AG04449 (cell line): Measurements from ENCODE around the gene CSF2RB.

Experiments
- CTCF ChIA-PET: fragments of 350-600 bp; formaldehyde crosslinking; extraction: SDS; loops from one replicate; lab custom pipeline; 2021; ENCODE audit warnings: antibody characterized with exemption; lab: Yijun Ruan, JAX
- POLR2A ChIA-PET: fragments of 400-600, 350-600 bp; formaldehyde crosslinking; extraction: SDS; loops from one replicate; lab custom pipeline; 2020; ENCODE audit warnings: antibody characterized with exemption, inconsistent platforms; lab: Yijun Ruan, JAX
- DNase-seq: peaks from one replicate; pipeline ENCODE4 v3.0.0-alpha.2; 2010; ENCODE audit warnings: low read depth, low spot score
- H3K4me3 ChIP-seq: 2 replicates; pipeline ENCODE4 v1.5.1; 2011; ENCODE audit warnings: low read depth, mild to moderate bottlenecking, control low read depth, low read length
- TF ChIP-seq, protein P1 (sequence below): IDR thresholded peaks from one replicate; pipeline ENCODE4 v1.5.1; 2011; ENCODE audit warnings: mild to moderate bottlenecking, moderate library complexity, low read length, control low read depth, inconsistent platforms; ENCODE audit not compliant: insufficient read depth; ENCODE audit errors: missing control alignments

Gene CSF2RB

DNA sequence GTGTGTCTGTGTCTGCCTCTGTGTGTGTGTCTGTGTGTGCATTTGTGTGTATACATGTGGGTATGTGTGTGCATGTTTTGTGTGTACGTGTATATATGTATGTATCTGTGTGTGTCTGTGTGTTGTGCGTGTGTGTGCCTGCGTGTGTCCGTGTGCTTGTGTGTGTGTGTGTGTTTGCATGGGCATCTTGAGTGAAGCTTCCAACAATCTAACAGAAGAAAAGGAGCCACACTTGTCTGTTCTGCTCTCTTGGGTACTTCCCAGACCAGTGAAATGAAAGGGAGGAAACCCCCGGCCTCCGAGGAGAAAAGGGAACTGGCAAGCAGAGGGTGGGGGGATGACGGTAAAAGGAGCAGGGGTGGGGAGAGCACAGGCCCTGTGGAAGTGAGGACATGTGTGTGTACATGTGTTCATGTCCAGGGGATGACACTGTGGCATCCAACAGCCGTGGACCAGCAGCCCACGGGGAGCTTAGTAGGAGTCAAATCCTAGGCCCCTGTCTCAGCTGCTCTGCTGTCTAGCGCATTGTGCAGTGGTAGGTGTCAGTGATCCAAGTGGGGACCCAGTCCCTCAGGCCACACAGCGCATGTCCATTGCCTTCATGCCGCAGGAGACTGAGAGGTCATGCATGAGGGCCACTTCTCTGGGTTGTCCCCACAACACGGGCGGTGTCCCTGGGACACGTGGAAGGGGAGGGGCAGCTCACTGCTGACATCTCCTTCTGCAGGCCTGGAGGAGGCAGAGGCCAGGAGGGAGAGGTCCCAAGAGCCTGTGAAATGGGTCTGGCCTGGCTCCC lies 8.1 kb downstream of the CSF2RB start:
- POLR2A ChIA-PET, result no interaction called here
- H3K4me3 ChIP-seq, result no peak overlapping the region
- no peak for DNase-seq
- TF ChIP-seq, protein P1, sequence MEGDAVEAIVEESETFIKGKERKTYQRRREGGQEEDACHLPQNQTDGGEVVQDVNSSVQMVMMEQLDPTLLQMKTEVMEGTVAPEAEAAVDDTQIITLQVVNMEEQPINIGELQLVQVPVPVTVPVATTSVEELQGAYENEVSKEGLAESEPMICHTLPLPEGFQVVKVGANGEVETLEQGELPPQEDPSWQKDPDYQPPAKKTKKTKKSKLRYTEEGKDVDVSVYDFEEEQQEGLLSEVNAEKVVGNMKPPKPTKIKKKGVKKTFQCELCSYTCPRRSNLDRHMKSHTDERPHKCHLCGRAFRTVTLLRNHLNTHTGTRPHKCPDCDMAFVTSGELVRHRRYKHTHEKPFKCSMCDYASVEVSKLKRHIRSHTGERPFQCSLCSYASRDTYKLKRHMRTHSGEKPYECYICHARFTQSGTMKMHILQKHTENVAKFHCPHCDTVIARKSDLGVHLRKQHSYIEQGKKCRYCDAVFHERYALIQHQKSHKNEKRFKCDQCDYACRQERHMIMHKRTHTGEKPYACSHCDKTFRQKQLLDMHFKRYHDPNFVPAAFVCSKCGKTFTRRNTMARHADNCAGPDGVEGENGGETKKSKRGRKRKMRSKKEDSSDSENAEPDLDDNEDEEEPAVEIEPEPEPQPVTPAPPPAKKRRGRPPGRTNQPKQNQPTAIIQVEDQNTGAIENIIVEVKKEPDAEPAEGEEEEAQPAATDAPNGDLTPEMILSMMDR, result no peak
- CTCF ChIA-PET, result no interaction called here

DNA sequence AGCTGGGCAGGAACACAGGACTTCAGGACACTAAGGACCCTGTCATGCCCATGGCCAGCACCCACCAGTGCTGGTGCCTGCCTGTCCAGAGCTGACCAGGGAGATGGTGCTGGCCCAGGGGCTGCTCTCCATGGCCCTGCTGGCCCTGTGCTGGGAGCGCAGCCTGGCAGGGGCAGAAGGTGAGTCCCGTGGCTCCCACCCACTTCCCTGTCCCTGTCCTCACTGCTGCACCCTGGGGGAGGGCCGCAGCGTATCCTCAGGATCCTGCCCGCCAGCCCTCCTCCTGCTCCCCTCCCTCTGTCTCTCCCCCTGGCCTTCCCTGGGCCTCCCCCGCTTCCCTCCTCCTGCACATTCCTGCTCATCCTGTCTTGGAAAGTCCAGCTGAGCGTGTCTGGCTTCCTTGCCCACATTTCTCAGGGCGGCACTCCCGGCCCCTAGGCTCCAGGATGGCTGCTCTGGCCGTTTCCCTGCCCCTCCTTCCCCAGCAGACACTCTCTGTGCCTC lies 8.7 kb downstream of the CSF2RB start:
- ChIA-PET CTCF (no interaction called here), POLR2A (interaction anchor here (0.7 kb wide), 1 partner anchor 104 kb away, joined by 3 read pairs; no protein-coding TSS in a partner anchor)
- no peak overlapping the region for H3K4me3 ChIP-seq
- DNase-seq, result no peak
- TF ChIP-seq, protein P1, result no peak

DNA sequence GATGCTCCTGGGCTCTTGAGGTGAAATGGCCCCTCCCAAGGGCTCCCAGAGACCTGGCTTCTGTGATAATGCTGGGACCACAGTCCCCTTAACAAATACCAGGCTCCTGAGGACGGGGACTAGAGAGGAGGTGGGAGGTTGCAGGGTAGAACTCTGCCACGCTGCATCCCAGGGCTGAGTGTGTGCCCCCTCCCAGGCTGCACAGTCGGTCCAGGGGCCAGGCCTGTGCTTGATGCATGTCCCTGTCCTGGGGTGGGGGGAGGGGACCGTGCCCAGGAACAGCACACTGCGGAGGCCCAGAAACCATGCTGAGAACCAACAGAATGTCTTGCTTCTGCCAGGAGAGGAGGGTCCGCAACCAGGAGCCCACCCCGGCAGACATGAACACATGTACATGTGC lies 9.3 kb downstream of the CSF2RB start:
- ChIA-PET CTCF (no interaction called here), POLR2A (interaction anchor here (0.7 kb wide), 1 partner anchor 104 kb away, joined by 3 read pairs; no protein-coding TSS in a partner anchor)
- TF ChIP-seq, protein P1, result no peak
- DNase-seq, result no peak
- no peak overlapping the region for H3K4me3 ChIP-seq

DNA sequence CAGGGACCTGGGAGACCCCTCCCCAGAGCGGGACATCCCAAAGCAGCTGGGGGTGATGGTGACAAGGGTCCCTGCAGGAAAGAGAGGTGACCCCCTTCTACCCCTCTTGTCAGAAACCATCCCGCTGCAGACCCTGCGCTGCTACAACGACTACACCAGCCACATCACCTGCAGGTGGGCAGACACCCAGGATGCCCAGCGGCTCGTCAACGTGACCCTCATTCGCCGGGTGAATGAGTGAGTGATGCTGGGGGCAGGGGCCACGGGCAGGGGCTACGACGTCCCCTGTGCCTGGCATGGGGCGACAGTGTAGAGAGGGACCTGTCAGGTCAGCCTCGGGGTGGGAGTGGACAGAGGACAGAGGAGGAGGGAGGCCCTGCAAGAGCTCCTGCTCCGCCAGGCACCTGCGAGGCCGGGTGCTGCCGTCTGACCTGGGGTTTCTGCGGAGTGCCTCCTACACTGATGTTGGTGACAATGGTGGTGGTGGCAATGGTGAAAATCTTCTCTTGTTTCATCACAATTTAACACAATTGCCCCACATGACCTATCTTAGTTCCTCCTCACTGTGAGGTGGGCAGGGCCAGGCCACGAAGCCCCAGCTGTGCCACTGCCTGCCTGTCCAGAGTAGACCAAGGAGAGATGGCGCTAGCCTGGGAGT lies 9.8 kb downstream of the CSF2RB start:
- TF ChIP-seq, protein P1, result no peak
- H3K4me3 ChIP-seq, result no peak overlapping the region
- DNase-seq, result no peak
- ChIA-PET CTCF (no interaction called here), POLR2A (no interaction called here)

- TF ChIP-seq, protein P1, result no peak
- no peak overlapping the region for H3K4me3 ChIP-seq
- DNase-seq, result no peak
- CTCF ChIA-PET, result no interaction called here
- POLR2A ChIA-PET, result no interaction called here
These were observed 10.8 kb downstream of the CSF2RB start for GRCh38 chr22:36924151-36924698.
